ENCODE data around the gene YKT6. TPM values are rescaled to one million over a fixed set of nuclear protein-coding genes. Genes with fewer than 3 reads are reported as not detected.
"Not testable (repeated sequence)": the region's sequence is repeated elsewhere in the genome, so short reads cannot be mapped to it uniquely, and the experiment has no call there.

The YKT6 gene
- total and polyA plus RNA-seq, 2 donors (not counting 3 experiments of a cell fraction or from before 2014, with no cell fraction given) = 117 to 120 TPM

GRCh38 chr7:44173911-44174693, 26.7 kb upstream of the YKT6 start:
- TF ChIP-seq MYC (IDR thresholded peaks at IDR 0.05; ENCODE audit: low read depth, low read length) = no peak
- TF ChIP-seq MAX (IDR thresholded peaks at IDR 0.05; ENCODE audit: insufficient read depth, insufficient read length) = no peak
- no peak for TF ChIP-seq CTCF (IDR thresholded peaks at IDR 0.05; ENCODE audit: extremely low read depth in 1 of 2, insufficient read depth in 1 of 2, low read depth in 1 of 2, low read length in 2 of 2)
- no peak for TF ChIP-seq JUN (IDR thresholded peaks at IDR 0.05; ENCODE audit: borderline replicate concordance, insufficient read depth, insufficient read length, low read depth)
- TF ChIP-seq POLR2AphosphoS5 (IDR thresholded peaks at IDR 0.05; ENCODE audit: insufficient read depth, low read depth, low read length) = no peak
- no peak for TF ChIP-seq POLR2A (IDR thresholded peaks at IDR 0.05; ENCODE audit: low read depth, low read length)
- TF ChIP-seq FOS (IDR thresholded peaks at IDR 0.05; ENCODE audit: borderline replicate concordance, insufficient read depth, low read length) = no peak
- TF ChIP-seq EZH2 (IDR thresholded peaks at IDR 0.05; ENCODE audit: borderline replicate concordance, low read depth, low read length, severe bottlenecking) = no peak
- no peak for TF ChIP-seq GATA2 (IDR thresholded peaks at IDR 0.05; ENCODE audit: insufficient read depth, insufficient read length, low read depth, low read length)
- DNase-seq (ENCODE audit: low read depth, low spot score) (no peak), FAIRE-seq (no peak)
- ChIA-PET CTCF (interaction anchor here (1.7 kb wide), 1 partner anchor 27 kb away, joined by 5 read pairs; no protein-coding TSS in a partner anchor), POLR2A (no interaction called here)
- no peaks in the 10 kb centered on the region for H4K20me1 ChIP-seq (replicated peaks; ENCODE audit: control insufficient read depth, extremely low read depth, insufficient read depth, low read length)
- no peaks in the 10 kb centered on the region for H3K9me3 ChIP-seq (replicated peaks; ENCODE audit: control insufficient read depth, insufficient read depth, low read length)
- H3K4me3 ChIP-seq (replicated peaks in 1 of 3; ENCODE audit: insufficient read depth in 1 of 3, low read depth in 1 of 3, low read length in 3 of 3) = no peak overlapping the region
- no peak overlapping the region for H3K4me2 ChIP-seq (ENCODE audit: insufficient read depth, low read length)
- dilution Hi-C loops (cut with MboI; ENCODE audit: extremely low pct_ligation_motif_present, low sequenced_read_pairs) = no loop called here
- no TSS peak for BruUV-seq (replicated peaks)
- peaks cover 9 to 13% of the 10 kb centered on the region in 2 experiments for H3K27me3 ChIP-seq (ENCODE audit: control insufficient read depth in 2 of 2, insufficient read depth in 2 of 2, low read length in 2 of 2)
- no peaks in the 10 kb centered on the region for H3K79me2 ChIP-seq (ENCODE audit: control insufficient read depth, insufficient read depth, low read length)
- intact Hi-C loops (cut with micrococcal nuclease) = no loop called here
- H3K36me3 ChIP-seq (ENCODE audit: control insufficient read depth in 2 of 2, extremely low read depth in 1 of 2, insufficient read depth in 2 of 2, low read length in 2 of 2) = no peaks in the 10 kb centered on the region
- no peaks in the 10 kb centered on the region for H3K4me1 ChIP-seq (ENCODE audit: control insufficient read depth, extremely low read depth, insufficient read depth, low read length)
- H3K9ac ChIP-seq (replicated peaks; ENCODE audit: extremely low read depth, insufficient read depth, low read length) = no peak overlapping the region
- no peak overlapping the region for H2AFZ ChIP-seq (ENCODE audit: low read depth, low read length)
- no peaks in the 10 kb centered on the region for H3K9me1 ChIP-seq (replicated peaks; ENCODE audit: control insufficient read depth, extremely low read depth, insufficient read depth, low read length)
- no peak overlapping the region for H3K27ac ChIP-seq (ENCODE audit: insufficient read depth, low read depth, low read length)

- FAIRE-seq; intact Hi-C loops (cut with micrococcal nuclease); CTCF ChIA-PET; H3K9me1 ChIP-seq (replicated peaks; ENCODE audit: control insufficient read depth, extremely low read depth, insufficient read depth, low read length); H2AFZ ChIP-seq (ENCODE audit: low read depth, low read length); H3K9me3 ChIP-seq (replicated peaks; ENCODE audit: control insufficient read depth, insufficient read depth, low read length); DNase-seq (ENCODE audit: low read depth, low spot score); BruUV-seq (replicated peaks); H3K4me3 ChIP-seq (replicated peaks in 1 of 3; ENCODE audit: insufficient read depth in 1 of 3, low read depth in 1 of 3, low read length in 3 of 3); H3K4me2 ChIP-seq (ENCODE audit: insufficient read depth, low read length); POLR2A ChIA-PET; H3K79me2 ChIP-seq (ENCODE audit: control insufficient read depth, insufficient read depth, low read length); H3K36me3 ChIP-seq (ENCODE audit: control insufficient read depth in 2 of 2, extremely low read depth in 1 of 2, insufficient read depth in 2 of 2, low read length in 2 of 2); dilution Hi-C loops (cut with MboI; ENCODE audit: extremely low pct_ligation_motif_present, low sequenced_read_pairs); H4K20me1 ChIP-seq (replicated peaks; ENCODE audit: control insufficient read depth, extremely low read depth, insufficient read depth, low read length); H3K27ac ChIP-seq (ENCODE audit: insufficient read depth, low read depth, low read length); H3K9ac ChIP-seq (replicated peaks; ENCODE audit: extremely low read depth, insufficient read depth, low read length); H3K4me1 ChIP-seq (ENCODE audit: control insufficient read depth, extremely low read depth, insufficient read depth, low read length): not testable (repeated sequence)
- peaks cover 9 to 13% of the 10 kb centered on the region in 2 experiments for H3K27me3 ChIP-seq (ENCODE audit: control insufficient read depth in 2 of 2, insufficient read depth in 2 of 2, low read length in 2 of 2)
Measured at GRCh38 chr7:44174694-44174948, 26.2 kb upstream of the YKT6 start.

Measured in endothelial cell of umbilical vein (primary cell).